ENCODE results near the gene TMEM170A. TPM values are rescaled to one million over a fixed set of nuclear protein-coding genes. Genes with fewer than 3 reads are reported as not detected.

The TMEM170A gene
- total RNA-seq, 1 experiment from 2014 or later = 46.8 TPM

DNA sequence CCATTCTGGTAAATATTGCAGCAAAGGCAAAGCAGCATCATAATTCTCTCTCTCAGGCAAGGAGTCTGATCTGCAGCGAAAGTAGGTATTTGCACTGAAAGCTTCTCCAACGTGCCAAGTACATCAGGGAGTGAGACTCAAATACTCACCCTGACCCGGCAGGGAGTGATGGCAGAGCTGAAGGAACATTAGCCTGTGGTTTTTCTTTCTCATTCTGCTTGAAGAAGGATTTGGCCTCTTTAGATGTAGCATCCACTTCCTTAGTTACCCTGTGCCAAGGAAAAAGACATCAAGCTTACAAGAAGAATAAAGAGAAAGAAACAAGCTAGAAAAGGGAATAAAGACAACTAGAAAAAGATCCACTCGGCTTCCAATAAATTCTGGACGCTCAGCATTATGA is 69.5 kb downstream of the TMEM170A start:
- Histone ChIP-seq H4K5ac (ENCODE audit: insufficient read length, low read depth, low read length) (no peak overlapping the region), H2BK12ac (ENCODE audit: insufficient read length, low read depth, low read length) (no peak overlapping the region), H3K27me3 (ENCODE audit: insufficient read depth, low read length) (no peaks in the 10 kb centered on the region), H2BK15ac (ENCODE audit: low read depth, low read length) (no peak overlapping the region), H2AFZ (ENCODE audit: low read length) (no peak overlapping the region), H4K8ac (replicated peaks; ENCODE audit: insufficient read length, low read depth, low read length) (no peak overlapping the region), H3K23ac (ENCODE audit: insufficient read length, low read depth, low read length) (no peak overlapping the region), H3K4me1 (ENCODE audit: insufficient read depth, low read length) (no peaks in the 10 kb centered on the region), H3T11ph (ENCODE audit: low read length) (no peak overlapping the region), H3K14ac (ENCODE audit: insufficient read depth, low read length) (no peak overlapping the region), H4K91ac (ENCODE audit: insufficient read length, low read depth, low read length) (no peak overlapping the region), H3K9me3 (ENCODE audit: control insufficient read depth, low read depth, low read length) (no peaks in the 10 kb centered on the region), H2BK5ac (ENCODE audit: insufficient read length, low read length) (no peak overlapping the region), H3K79me2 (ENCODE audit: insufficient read depth, low read length) (no peaks in the 10 kb centered on the region), H3K27ac (ENCODE audit: insufficient read length, low read depth, low read length) (no peak overlapping the region), H3K4me2 (ENCODE audit: insufficient read depth, insufficient read length, low read length) (no peak overlapping the region), H2BK120ac (ENCODE audit: low read depth, low read length, poor library complexity, severe bottlenecking) (no peak overlapping the region), H3K79me1 (ENCODE audit: insufficient read depth, low read depth, low read length, poor library complexity, severe bottlenecking) (no peaks in the 10 kb centered on the region), H3K56ac (ENCODE audit: insufficient read length, low read depth, low read length) (no peak overlapping the region), H3K18ac (ENCODE audit: insufficient read length, low read depth, low read length) (no peak overlapping the region), H3K23me2 (ENCODE audit: insufficient read length, low read depth, low read length, poor library complexity, severe bottlenecking) (no peaks in the 10 kb centered on the region), H4K20me1 (ENCODE audit: control insufficient read depth, insufficient read depth, insufficient read length) (no peaks in the 10 kb centered on the region), H2AK5ac (ENCODE audit: insufficient read length, low read length) (no peak overlapping the region), H3K4ac (ENCODE audit: low read depth, low read length) (no peak overlapping the region), H2BK20ac (ENCODE audit: low read depth, low read length, poor library complexity, severe bottlenecking) (no peak overlapping the region), H3K9ac (ENCODE audit: extremely low read depth, insufficient read length, low read length) (no peak overlapping the region)
- H3K9me3 Mint-ChIP-seq = no peaks in the 10 kb centered on the region
- no CpG with 5 or more reads among the region's 5 CpGs for WGBS (ENCODE audit: extremely low coverage, insufficient read length, low lambda C conversion rate)
- peaks cover 22 to 56% (median 46%) of the 10 kb centered on the region in 3 experiments; a peak in 6 of 7 replicates for H3K36me3 Mint-ChIP-seq (ENCODE audit: insufficient read depth in 1 of 3, low read depth in 3 of 3)
- TF ChIP-seq, protein P1, sequence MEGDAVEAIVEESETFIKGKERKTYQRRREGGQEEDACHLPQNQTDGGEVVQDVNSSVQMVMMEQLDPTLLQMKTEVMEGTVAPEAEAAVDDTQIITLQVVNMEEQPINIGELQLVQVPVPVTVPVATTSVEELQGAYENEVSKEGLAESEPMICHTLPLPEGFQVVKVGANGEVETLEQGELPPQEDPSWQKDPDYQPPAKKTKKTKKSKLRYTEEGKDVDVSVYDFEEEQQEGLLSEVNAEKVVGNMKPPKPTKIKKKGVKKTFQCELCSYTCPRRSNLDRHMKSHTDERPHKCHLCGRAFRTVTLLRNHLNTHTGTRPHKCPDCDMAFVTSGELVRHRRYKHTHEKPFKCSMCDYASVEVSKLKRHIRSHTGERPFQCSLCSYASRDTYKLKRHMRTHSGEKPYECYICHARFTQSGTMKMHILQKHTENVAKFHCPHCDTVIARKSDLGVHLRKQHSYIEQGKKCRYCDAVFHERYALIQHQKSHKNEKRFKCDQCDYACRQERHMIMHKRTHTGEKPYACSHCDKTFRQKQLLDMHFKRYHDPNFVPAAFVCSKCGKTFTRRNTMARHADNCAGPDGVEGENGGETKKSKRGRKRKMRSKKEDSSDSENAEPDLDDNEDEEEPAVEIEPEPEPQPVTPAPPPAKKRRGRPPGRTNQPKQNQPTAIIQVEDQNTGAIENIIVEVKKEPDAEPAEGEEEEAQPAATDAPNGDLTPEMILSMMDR (conservative IDR thresholded peaks at IDR 0.05) = no peak
- peaks cover 6 to 12% of the 10 kb centered on the region in 2 experiments for H3K4me1 Mint-ChIP-seq
- peak overlapping the region; percentile 23 to 41 (median 37); a peak in 3 of 7 replicates for H3K27ac Mint-ChIP-seq
- H3K4me3 Mint-ChIP-seq = no peak overlapping the region
- no peak for DNase-seq
- no peaks in the 10 kb centered on the region for H3K27me3 Mint-ChIP-seq (ENCODE audit: low read depth)

Other genes with a start within 250 kb of the TMEM170A start
- gene CTRB1, start 245.7 kb downstream of the TMEM170A start, total RNA-seq (2021) = not detected in 2 replicates
- gene BCAR1, start 213.1 kb downstream of the TMEM170A start, total RNA-seq (2021) = 97.1 and 102 TPM in 2 replicates
- gene CFDP1, start 31.2 kb downstream of the TMEM170A start, total RNA-seq (2021) = 89.1 and 89.2 TPM in 2 replicates
- 20.7 and 20.8 TPM in 2 replicates for gene CHST6, start 30.8 kb upstream of the TMEM170A start, total RNA-seq (2021)
- 0.11 TPM in 1 of 2 replicates, not detected in the other for gene CHST5, start 71.4 kb upstream of the TMEM170A start, total RNA-seq (2021)
- 3.4 and 5.2 TPM in 2 replicates for gene TMEM231, start 91.6 kb upstream of the TMEM170A start, total RNA-seq (2021)
- gene GABARAPL2, start 101.7 kb upstream of the TMEM170A start, total RNA-seq (2021) = 60.5 and 62.6 TPM in 2 replicates
- 42.4 and 54.2 TPM in 2 replicates for gene ADAT1, start 158.6 kb upstream of the TMEM170A start, total RNA-seq (2021)
- 181 and 183 TPM in 2 replicates for gene KARS1, start 183.0 kb upstream of the TMEM170A start, total RNA-seq (2021)
- 15.6 and 15.9 TPM in 2 replicates for gene TERF2IP, start 183.1 kb upstream of the TMEM170A start, total RNA-seq (2021)
- gene CPHXL2, start 212.3 kb upstream of the TMEM170A start, total RNA-seq (2021) = not detected in 2 replicates
- gene DUXB, start 236.8 kb upstream of the TMEM170A start, total RNA-seq (2021) = not detected in 2 replicates

All from H9 (cell line).